Stimulated activated CD4-positive, alpha-beta T cell treated with anti-CD3 and anti-CD28 coated beads, TNF-alpha, amount 100 ng/mL, for 24 hours (primary cell): ENCODE data around the gene MOCS2.
A peak's percentile ranks its signal among the peaks of the same experiment; 100 is the strongest.
"Not testable (repeated sequence)": the region's sequence is repeated elsewhere in the genome, so short reads cannot be mapped to it uniquely, and the experiment has no call there.

Experiments
- DNase-seq, 3 experiments: peaks; one replicate each; pipeline ENCODE4 v3.0.0-alpha.2; 2020; ENCODE audit warnings: low read depth in 3 of 3

The MOCS2 gene, protein sequence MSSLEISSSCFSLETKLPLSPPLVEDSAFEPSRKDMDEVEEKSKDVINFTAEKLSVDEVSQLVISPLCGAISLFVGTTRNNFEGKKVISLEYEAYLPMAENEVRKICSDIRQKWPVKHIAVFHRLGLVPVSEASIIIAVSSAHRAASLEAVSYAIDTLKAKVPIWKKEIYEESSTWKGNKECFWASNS

GRCh38 chr5:53109443-53110127, at the start of gene MOCS2:
TSS of gene MOCS2 (minus strand) at chr5:53109757. CDS start at chr5:53107174, 2,583 bp downstream.
- DNase-seq: peak; percentile 80 to 89 (median 84)

GRCh38 chr5:53151713-53152458, 42.3 kb upstream of the MOCS2 start:
- DNase-seq: no peak

DNA sequence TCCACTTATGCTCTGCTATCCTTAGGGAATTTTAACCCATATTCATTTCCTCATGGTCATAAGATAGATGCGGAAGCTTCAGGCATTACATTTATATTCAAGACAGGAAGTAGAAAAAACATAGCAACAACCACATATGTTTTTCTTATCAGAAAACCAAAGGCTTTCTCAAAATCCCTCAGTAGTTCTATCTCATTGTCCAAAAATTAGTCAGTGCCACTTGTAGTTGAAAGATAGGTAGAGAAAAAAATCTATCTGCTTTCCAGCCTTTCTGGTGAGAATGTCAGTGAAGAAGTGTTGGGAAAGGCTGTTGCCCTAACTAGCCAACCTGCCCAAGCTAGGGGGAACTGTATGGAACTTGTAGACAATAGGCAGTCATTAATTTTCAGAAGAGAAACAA, 23.5 kb upstream of the MOCS2 start:
- no peak for DNase-seq

DNA sequence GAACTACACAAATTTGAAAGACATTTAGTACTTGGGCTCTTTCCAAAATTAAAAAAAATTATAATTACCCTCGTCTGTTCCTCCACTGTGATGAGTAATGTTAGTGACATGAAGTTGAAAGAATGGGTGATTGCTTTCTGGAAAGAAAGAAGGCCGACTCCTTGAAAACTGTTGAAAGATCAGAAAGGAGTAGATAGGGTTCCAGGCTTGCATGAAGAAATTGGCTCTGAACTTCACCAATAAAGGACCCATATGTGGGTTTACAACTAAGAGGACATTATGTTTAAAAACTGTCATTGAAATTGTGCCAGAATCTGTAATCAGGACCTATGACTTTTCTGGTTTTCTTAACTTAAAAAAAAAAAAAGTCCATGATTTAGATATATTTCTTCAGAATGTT, 20.7 kb upstream of the MOCS2 start:
- no peak for DNase-seq

GRCh38 chr5:53128481-53128880, 18.9 kb upstream of the MOCS2 start:
- DNase-seq: no peak

GRCh38 chr5:53127107-53127506, 17.6 kb upstream of the MOCS2 start:
- no peak for DNase-seq

DNA sequence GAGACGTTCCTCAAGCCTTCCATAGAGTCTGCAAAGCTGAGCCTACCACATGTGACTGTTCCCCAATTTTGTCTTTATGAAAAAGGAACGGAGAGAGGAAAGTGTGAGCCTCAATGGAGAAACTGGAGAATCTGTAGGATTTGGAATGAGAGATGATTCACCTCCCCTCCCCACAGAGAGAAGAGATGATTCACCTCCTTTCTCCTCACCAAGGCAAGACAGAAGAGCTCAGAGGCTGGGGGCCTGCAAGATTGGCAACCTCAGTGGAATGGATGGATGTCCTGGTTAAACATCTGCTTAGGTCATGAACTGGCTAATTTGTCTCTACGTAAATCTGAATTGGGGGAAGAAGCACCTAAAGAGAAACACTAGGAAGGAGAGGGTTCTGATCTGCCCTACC, 17.0 kb upstream of the MOCS2 start:
- DNase-seq: no peak

GRCh38 chr5:53123702-53124101, 14.1 kb upstream of the MOCS2 start:
- no peak for DNase-seq

- DNase-seq: no peak
Measured at GRCh38 chr5:53120165-53120564, 10.6 kb upstream of the MOCS2 start.

DNA sequence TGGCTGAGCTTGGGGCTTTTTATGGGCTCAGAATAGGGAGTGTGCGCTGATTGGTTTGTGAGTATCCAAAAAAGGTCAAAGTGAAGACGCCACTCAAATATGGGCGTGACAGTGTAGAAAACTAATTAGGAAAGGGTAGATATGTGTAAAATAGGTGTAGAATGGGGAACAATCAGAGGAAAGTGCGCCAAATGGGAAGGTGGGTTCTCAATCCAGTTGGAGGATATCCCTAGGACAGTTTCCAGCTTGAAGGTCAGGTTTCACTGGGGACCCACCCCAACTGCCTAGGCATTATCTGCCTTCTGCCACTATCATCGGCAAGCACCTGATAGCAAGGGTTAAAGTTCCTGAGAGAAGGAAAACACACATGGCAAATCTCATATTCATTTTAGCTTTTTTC, 9.3 kb upstream of the MOCS2 start:
- no peak for DNase-seq

GRCh38 chr5:53116597-53116996, 7.0 kb upstream of the MOCS2 start:
- DNase-seq: no peak

- no peak for DNase-seq
Measured at GRCh38 chr5:53114988-53115387, 5.4 kb upstream of the MOCS2 start.

GRCh38 chr5:53113947-53114346, 4.4 kb upstream of the MOCS2 start:
- DNase-seq: no peak

GRCh38 chr5:53112909-53113308, 3.4 kb upstream of the MOCS2 start:
- DNase-seq: no peak

DNA sequence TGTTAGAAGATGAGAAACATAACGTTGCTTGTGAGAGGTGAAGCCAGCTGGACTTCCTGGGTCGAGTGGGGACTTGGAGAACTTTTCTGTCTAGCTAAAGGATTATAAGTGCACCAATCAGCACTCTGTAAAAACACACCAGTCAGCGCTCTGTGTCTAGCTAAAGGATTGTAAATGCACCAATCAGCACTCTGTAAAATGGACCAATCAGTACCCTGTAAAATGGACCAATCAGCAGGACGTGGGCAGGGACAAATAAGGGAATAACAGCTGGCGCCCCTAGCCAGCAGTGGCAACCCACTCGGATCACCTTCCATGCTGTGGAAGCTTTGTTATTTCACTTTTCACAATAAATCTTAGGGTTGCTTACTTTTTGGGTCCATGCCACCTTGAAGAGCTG, 2.8 kb upstream of the MOCS2 start:
- DNase-seq: not testable (repeated sequence)

DNA sequence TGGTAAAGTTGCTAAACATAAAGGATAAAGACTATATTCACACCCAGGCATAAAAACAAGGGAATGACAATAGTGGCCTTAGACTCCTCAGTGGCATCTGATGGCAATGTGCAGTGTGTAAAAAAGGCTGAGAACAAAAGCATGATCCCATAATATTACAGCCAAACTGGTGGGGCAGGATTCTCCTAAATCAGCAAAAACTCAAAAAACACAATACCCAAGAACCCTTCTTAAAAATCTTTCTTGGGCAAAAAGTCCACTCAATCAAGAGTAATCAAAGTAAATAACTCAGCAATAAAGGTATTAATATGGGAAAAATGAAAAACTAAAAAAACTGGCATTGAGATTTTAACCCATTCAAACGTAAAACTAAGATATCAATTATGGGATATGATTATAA, 1.6 kb upstream of the MOCS2 start:
- no peak for DNase-seq

DNA sequence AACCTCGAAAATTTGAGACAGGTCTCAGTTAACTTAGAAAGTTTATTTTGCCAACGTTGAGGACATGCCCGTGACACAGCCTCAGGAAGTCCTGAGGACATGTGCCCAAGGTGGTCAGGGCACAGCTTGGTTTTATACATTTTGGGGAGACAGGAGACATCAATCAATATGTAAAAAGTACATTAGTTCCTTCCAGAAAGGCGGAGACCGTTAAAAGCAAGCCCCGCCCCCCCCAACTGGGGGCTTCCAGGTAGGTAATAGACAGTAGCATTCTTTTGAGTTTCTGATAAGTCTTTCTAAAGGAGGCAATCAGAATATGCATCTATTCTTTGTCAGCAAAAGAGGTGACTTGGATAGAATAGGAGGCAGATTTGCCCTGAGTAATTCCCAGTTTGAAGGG, 599 bp upstream of the MOCS2 start:
- no peak for DNase-seq

DNA sequence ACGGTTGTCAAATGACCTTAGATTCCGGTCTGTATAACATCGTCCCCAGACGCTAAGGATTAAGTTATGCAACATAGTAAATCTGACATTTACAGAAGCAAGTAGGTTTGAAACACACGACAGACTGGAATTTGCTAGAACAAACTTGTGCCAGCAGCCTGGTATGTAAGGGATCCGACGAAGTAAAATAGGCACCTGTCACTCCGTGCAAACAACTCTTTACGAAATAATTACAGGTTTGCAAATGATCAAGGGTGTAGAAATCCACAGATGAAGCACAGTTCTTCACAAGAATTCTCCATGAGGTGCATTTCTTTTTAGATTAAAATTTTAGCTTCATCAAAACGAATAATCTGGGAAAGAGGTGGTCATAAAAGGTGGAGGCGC, 508 bp downstream of the MOCS2 start:
- DNase-seq: no peak

DNA sequence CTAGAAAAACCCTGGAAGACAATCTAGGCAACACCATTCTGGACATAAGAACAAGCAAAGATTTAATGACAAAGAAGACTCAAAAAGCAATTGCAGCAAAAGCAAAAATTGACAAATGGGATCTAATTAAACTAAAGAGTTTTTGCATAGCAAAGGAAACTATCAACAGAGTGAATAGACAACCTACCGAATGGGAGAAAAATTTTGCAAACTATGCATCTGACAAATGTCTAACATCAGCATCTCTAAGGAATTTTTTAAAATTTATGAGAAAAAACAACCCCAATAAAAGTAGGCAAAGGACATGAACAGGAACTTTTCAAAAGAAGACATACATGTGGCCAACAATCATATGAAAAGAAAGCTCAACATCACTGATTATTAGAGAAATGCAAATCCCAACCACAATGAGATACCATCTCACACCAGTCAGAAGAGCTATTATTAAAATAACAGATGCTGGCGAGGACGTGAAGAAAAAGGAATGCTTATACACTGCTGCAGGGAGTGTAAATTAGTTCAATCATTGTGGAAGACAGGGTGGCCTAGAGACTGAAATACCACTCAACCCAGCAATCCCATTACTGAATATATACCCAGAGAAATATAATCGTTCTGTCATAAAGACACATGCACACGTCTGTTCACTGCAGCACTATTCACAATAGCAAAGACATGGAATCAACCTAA, 3.8 kb downstream of the MOCS2 start:
- DNase-seq: no peak

DNA sequence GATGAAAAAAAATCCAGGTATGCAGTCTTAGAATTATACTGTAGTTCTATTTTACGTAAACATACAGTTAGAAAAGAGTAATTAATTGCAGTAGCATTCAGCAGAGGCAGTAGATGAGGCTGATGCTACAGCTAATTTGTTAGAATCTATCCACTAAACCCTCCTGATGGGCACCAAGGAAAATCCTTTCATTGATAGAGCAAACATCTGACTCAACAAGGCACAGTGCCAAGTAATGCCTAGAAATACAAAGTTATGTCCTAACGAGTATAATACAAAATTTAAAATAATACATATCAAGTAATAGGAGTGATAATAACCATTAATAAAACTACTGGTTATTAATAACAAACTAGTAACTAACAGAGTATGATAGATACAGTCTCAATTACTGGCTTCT, 9.0 kb downstream of the MOCS2 start:
- no peak for DNase-seq

- no peak for DNase-seq
Measured at GRCh38 chr5:53099546-53099945, 10.0 kb downstream of the MOCS2 start.

DNA sequence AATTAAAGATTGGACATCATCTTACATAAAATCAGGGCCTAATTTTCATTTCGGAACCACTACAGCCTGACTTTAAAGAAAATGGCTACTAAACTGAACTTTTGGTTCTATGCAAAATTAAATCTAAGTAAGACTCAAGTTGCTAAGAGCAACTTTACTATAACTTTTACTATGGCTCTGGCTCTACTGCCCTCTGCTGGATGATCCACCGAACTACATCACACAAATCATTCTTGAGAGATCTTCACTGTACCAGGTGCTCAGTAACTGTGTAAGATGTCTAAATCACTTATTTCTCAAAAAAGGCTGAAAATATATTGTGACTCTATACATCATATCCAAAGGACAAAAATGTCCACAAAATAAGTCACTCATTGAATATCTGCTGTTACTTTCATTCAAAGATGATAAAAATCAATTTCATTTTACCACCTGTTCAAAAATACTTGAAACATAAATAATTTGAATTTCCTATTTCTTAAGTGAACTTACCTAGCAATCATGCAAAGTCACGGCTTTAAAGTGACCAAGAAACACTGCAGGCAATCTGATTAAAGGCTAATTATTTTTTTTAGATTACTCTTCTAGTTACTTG, 13.5 kb downstream of the MOCS2 start:
- DNase-seq: peak; percentile 46 to 69 (median 53)
